Measurements from ENCODE around the gene NMNAT2. TPM values are rescaled to one million over a fixed set of nuclear protein-coding genes. Genes with fewer than 3 reads are reported as not detected.

Gene NMNAT2
- total RNA-seq, 1 donor from 2014 or later: 0.50 TPM

DNA sequence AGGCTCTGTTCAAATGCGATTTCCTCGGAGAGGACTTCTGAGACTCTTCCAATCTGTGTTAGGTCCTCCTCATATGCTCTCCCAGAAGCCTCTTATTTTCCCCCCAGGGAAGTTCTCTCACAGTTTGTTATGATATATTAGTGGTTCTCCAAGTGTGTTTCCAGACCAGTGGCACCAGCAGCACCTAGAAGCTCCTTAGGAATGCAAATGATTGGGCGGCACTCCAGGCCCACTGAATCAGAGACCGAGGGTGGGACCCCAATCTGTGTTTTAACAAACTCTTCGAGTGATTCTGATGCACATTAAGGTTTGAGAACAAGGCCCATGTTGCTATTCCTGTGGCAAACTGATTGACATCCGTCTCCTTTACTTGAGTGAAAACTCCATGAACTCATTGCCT lies 63.0 kb downstream of the NMNAT2 start:
- Histone ChIP-seq H3K27ac (ENCODE audit: low read depth, low read length) (no peak overlapping the region), H3K9me3 (ENCODE audit: insufficient read depth, low read depth, low read length) (no peaks in the 10 kb centered on the region), H3K79me2 (ENCODE audit: insufficient read depth, low read length) (no peaks in the 10 kb centered on the region), H3K4me3 (ENCODE audit: insufficient read depth, low read depth, low read length) (no peak overlapping the region), H3K36me3 (ENCODE audit: insufficient read depth, low read length) (no peaks in the 10 kb centered on the region), H3K4me1 (ENCODE audit: insufficient read depth, low read length) (no peaks in the 10 kb centered on the region), H3K9ac (ENCODE audit: low read length) (no peak overlapping the region), H4K20me1 (ENCODE audit: insufficient read depth, low read length) (no peaks in the 10 kb centered on the region), H3K4me2 (ENCODE audit: low read length) (no peak overlapping the region), H3K27me3 (ENCODE audit: insufficient read depth, low read length) (peaks cover 20% of the 10 kb centered on the region), H2AFZ (ENCODE audit: low read depth, low read length) (no peak overlapping the region)
- Mint-ChIP-seq H3K27ac (ENCODE audit: unreplicated experiment) (no peak overlapping the region), H3K36me3 (ENCODE audit: low read depth, unreplicated experiment) (no peaks in the 10 kb centered on the region), H3K4me1 (ENCODE audit: low read depth, unreplicated experiment) (no peaks in the 10 kb centered on the region), H3K27me3 (ENCODE audit: low read depth, unreplicated experiment) (peaks cover 3% of the 10 kb centered on the region), H3K4me3 (ENCODE audit: unreplicated experiment) (no peak overlapping the region), H3K9me3 (ENCODE audit: unreplicated experiment) (no peaks in the 10 kb centered on the region)
- DNase-seq (ENCODE audit: low read depth) (no peak), FAIRE-seq (no peak)
- TF ChIP-seq, protein P1, sequence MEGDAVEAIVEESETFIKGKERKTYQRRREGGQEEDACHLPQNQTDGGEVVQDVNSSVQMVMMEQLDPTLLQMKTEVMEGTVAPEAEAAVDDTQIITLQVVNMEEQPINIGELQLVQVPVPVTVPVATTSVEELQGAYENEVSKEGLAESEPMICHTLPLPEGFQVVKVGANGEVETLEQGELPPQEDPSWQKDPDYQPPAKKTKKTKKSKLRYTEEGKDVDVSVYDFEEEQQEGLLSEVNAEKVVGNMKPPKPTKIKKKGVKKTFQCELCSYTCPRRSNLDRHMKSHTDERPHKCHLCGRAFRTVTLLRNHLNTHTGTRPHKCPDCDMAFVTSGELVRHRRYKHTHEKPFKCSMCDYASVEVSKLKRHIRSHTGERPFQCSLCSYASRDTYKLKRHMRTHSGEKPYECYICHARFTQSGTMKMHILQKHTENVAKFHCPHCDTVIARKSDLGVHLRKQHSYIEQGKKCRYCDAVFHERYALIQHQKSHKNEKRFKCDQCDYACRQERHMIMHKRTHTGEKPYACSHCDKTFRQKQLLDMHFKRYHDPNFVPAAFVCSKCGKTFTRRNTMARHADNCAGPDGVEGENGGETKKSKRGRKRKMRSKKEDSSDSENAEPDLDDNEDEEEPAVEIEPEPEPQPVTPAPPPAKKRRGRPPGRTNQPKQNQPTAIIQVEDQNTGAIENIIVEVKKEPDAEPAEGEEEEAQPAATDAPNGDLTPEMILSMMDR (IDR thresholded peaks at IDR 0.05; ENCODE audit: insufficient read depth, low read depth, low read length): no peak
- no peak for TF ChIP-seq EZH2 (IDR thresholded peaks at IDR 0.05; ENCODE audit: insufficient read depth, low read length)

DNA sequence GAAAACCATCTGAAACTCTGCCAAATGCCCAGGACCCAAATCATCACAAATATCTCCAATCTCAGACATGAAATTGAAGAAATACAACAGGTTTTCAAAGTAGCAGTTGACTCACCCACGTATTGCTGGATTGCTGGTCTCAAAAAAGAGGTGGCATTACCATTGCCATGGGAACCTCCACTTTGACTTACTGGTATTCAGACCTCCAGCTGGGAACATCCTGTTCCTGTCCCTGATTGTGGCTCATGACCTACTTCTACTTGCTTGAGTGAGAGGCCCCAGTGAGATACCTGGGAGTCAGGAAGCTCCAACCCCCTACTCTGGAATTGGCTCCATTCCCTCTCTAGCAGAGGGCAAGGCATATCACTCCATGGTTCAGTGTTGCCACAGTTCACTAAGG lies 64.6 kb downstream of the NMNAT2 start:
- FAIRE-seq: no peak
- TF ChIP-seq EZH2 (IDR thresholded peaks at IDR 0.05; ENCODE audit: insufficient read depth, low read length): no peak
- TF ChIP-seq, protein P1 (IDR thresholded peaks at IDR 0.05; ENCODE audit: insufficient read depth, low read depth, low read length): no peak
- H4K20me1 ChIP-seq (ENCODE audit: insufficient read depth, low read length): no peaks in the 10 kb centered on the region
- no peaks in the 10 kb centered on the region for H3K36me3 ChIP-seq (ENCODE audit: insufficient read depth, low read length)
- no peak overlapping the region for H3K4me3 ChIP-seq (ENCODE audit: insufficient read depth, low read depth, low read length)
- H3K27ac Mint-ChIP-seq (ENCODE audit: unreplicated experiment): no peak overlapping the region
- H3K4me3 Mint-ChIP-seq (ENCODE audit: unreplicated experiment): no peak overlapping the region
- H3K27ac ChIP-seq (ENCODE audit: low read depth, low read length): no peak overlapping the region
- no peaks in the 10 kb centered on the region for H3K79me2 ChIP-seq (ENCODE audit: insufficient read depth, low read length)
- H3K4me1 Mint-ChIP-seq (ENCODE audit: low read depth, unreplicated experiment): no peaks in the 10 kb centered on the region
- no peak overlapping the region for H2AFZ ChIP-seq (ENCODE audit: low read depth, low read length)
- H3K9me3 Mint-ChIP-seq (ENCODE audit: unreplicated experiment): no peaks in the 10 kb centered on the region
- no peak for DNase-seq (ENCODE audit: low read depth)
- H3K4me1 ChIP-seq (ENCODE audit: insufficient read depth, low read length): no peaks in the 10 kb centered on the region
- H3K9ac ChIP-seq (ENCODE audit: low read length): no peak overlapping the region
- no peaks in the 10 kb centered on the region for H3K36me3 Mint-ChIP-seq (ENCODE audit: low read depth, unreplicated experiment)
- H3K9me3 ChIP-seq (ENCODE audit: insufficient read depth, low read depth, low read length): no peaks in the 10 kb centered on the region
- H3K27me3 ChIP-seq (ENCODE audit: insufficient read depth, low read length): peaks cover 18% of the 10 kb centered on the region
- no peaks in the 10 kb centered on the region for H3K27me3 Mint-ChIP-seq (ENCODE audit: low read depth, unreplicated experiment)
- H3K4me2 ChIP-seq (ENCODE audit: low read length): no peak overlapping the region

DNA sequence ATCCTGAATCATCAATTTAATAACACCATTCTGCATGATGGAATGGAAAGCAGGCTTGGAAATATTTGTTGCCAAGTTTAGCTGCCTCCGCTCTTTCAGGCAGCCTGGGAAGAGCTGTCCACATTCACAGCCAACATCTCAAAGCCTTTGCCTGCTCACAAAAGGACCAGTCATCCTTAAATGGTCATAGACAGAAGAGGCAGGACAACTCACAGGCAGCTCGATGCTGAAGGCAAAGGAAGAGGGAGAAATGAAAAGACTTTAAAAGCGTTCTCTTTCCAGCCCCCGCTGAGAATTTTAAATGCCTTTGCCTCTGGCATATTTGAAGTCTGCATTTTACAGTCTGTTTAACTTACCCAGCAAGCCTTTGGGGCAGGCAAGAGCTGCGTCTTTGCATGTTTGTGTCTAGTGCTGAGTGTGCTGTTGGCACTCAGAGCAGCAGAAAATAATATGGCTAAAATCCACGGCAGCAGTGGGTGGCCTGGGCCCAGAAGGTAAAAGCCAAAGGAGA lies 68.9 kb downstream of the NMNAT2 start:
- H3K27ac Mint-ChIP-seq (ENCODE audit: unreplicated experiment): no peak overlapping the region
- Histone ChIP-seq H3K4me1 (ENCODE audit: insufficient read depth, low read length) (no peaks in the 10 kb centered on the region), H3K9ac (ENCODE audit: low read length) (no peak overlapping the region), H3K36me3 (ENCODE audit: insufficient read depth, low read length) (no peaks in the 10 kb centered on the region), H3K4me3 (ENCODE audit: insufficient read depth, low read depth, low read length) (no peak overlapping the region), H2AFZ (ENCODE audit: low read depth, low read length) (no peak overlapping the region), H3K79me2 (ENCODE audit: insufficient read depth, low read length) (no peaks in the 10 kb centered on the region), H3K4me2 (ENCODE audit: low read length) (peak overlapping the region; percentile 23), H3K9me3 (ENCODE audit: insufficient read depth, low read depth, low read length) (no peaks in the 10 kb centered on the region), H3K27me3 (ENCODE audit: insufficient read depth, low read length) (peaks cover 25% of the 10 kb centered on the region), H4K20me1 (ENCODE audit: insufficient read depth, low read length) (no peaks in the 10 kb centered on the region), H3K27ac (ENCODE audit: low read depth, low read length) (no peak overlapping the region)
- no peak overlapping the region for H3K4me3 Mint-ChIP-seq (ENCODE audit: unreplicated experiment)
- peaks cover 3% of the 10 kb centered on the region for H3K27me3 Mint-ChIP-seq (ENCODE audit: low read depth, unreplicated experiment)
- no peak for FAIRE-seq
- peak; percentile 60 for DNase-seq (ENCODE audit: low read depth)
- H3K4me1 Mint-ChIP-seq (ENCODE audit: low read depth, unreplicated experiment): no peaks in the 10 kb centered on the region
- TF ChIP-seq, protein P1 (IDR thresholded peaks at IDR 0.05; ENCODE audit: insufficient read depth, low read depth, low read length): no peak
- TF ChIP-seq EZH2 (IDR thresholded peaks at IDR 0.05; ENCODE audit: insufficient read depth, low read length): no peak
- no peaks in the 10 kb centered on the region for H3K36me3 Mint-ChIP-seq (ENCODE audit: low read depth, unreplicated experiment)
- H3K9me3 Mint-ChIP-seq (ENCODE audit: unreplicated experiment): no peaks in the 10 kb centered on the region
